Measurements from ENCODE around the gene RFESD. TPM values are rescaled to one million over a fixed set of nuclear protein-coding genes. Genes with fewer than 3 reads are reported as not detected.

The RFESD gene
- polyA plus RNA-seq, 1 of the 3 experiments (the other 2 are of a cell fraction): 1.8 TPM

Other genes with a start within 250 kb of the RFESD start
- gene SKIC3, start 91.8 kb upstream of the RFESD start, polyA plus RNA-seq (2012; rRNA removed): 27.4 and 47.5 TPM in 2 replicates
- gene ARSK, start 91.7 kb upstream of the RFESD start, polyA plus RNA-seq (2012; rRNA removed): 5.6 and 6.9 TPM in 2 replicates
- 0.06 and 0.07 TPM in 2 replicates for gene GPR150, start 26.7 kb upstream of the RFESD start, polyA plus RNA-seq (2012; rRNA removed)
- gene SPATA9, start 36.2 kb downstream of the RFESD start, polyA plus RNA-seq (2012; rRNA removed): 0.07 and 0.13 TPM in 2 replicates
- 59.3 and 73.6 TPM in 2 replicates for gene RHOBTB3, start 84.6 kb downstream of the RFESD start, polyA plus RNA-seq (2012; rRNA removed)
- 40.0 and 50.9 TPM in 2 replicates for gene GLRX, start 175.9 kb downstream of the RFESD start, polyA plus RNA-seq (2012; rRNA removed)